CD4-positive, CD25-positive, alpha-beta regulatory T cell (primary cell): ENCODE measurements around the gene CASQ2. TPM values are rescaled to one million over a fixed set of nuclear protein-coding genes. Genes with fewer than 3 reads are reported as not detected.

ENCODE experiments used
- ATAC-seq, 2 donors: fragments of 150-1000 bp; cut with Tn5 transposase; one replicate each; pipeline ENCODE4 v1.10.0; 2021; ENCODE audit warnings: low read depth in 2 of 2, moderate number of reproducible peaks in 2 of 2, moderate library complexity in 1 of 2
- DNase-seq, 3 donors: peaks; one replicate each; pipeline versions ENCODE4 v3.0.0 to v3.0.0-alpha.2; 2012 to 2022; ENCODE audit warnings: mixed read lengths in 1 of 3
- H3K27ac ChIP-seq: one replicate; pipeline ENCODE4 v1.7.0; 2013; ENCODE audit warnings: mild to moderate bottlenecking, low read length; ENCODE audit not compliant: insufficient read depth, poor library complexity, severe bottlenecking
- H3K27me3 ChIP-seq: one replicate; pipeline ENCODE4 v1.7.0; 2013; ENCODE audit warnings: low read length; ENCODE audit not compliant: control insufficient read depth, insufficient read depth
- H3K36me3 ChIP-seq: one replicate; pipeline ENCODE4 v1.7.0; 2013; ENCODE audit warnings: mild to moderate bottlenecking, low read length, moderate library complexity; ENCODE audit not compliant: control insufficient read depth, insufficient read depth
- H3K4me1 ChIP-seq: 2 replicates; pipeline ENCODE4 v1.7.0; 2013; ENCODE audit warnings: mild to moderate bottlenecking, low read length; ENCODE audit not compliant: insufficient read depth, control insufficient read depth, poor library complexity, severe bottlenecking
- H3K4me3 ChIP-seq: one replicate; pipeline ENCODE4 v1.7.0; 2013; ENCODE audit warnings: low read depth, mild to moderate bottlenecking, low read length, moderate library complexity
- H3K9me3 ChIP-seq, 2 experiments: 1 replicate in 1 of 2; 2 replicates in 1 of 2; pipeline ENCODE4 v1.7.0; 2013; ENCODE audit warnings: low read length in 2 of 2, mild to moderate bottlenecking in 1 of 2, moderate library complexity in 1 of 2; ENCODE audit not compliant: control insufficient read depth in 2 of 2
- H3K27ac Mint-ChIP-seq, 3 donors: one replicate each; pipeline ENCODE4 v1.8.0; 2020 to 2022; ENCODE audit warnings: mild to moderate bottlenecking in 3 of 3, mixed read lengths in 3 of 3, moderate library complexity in 2 of 3
- H3K27me3 Mint-ChIP-seq: one replicate; pipeline ENCODE4 v1.8.0; 2022; ENCODE audit warnings: mild to moderate bottlenecking, mixed read lengths
- H3K36me3 Mint-ChIP-seq: one replicate; pipeline ENCODE4 v1.8.0; 2020; ENCODE audit warnings: mixed read lengths
- H3K4me1 Mint-ChIP-seq, 4 donors: one replicate each; pipeline ENCODE4 v1.8.0; 2020 to 2022; ENCODE audit warnings: mixed read lengths in 4 of 4, mild to moderate bottlenecking in 1 of 4
- H3K4me3 Mint-ChIP-seq, 4 donors: one replicate each; pipeline ENCODE4 v1.8.0; 2020 to 2022; ENCODE audit warnings: mild to moderate bottlenecking in 4 of 4, mixed read lengths in 4 of 4, moderate library complexity in 3 of 4
- H3K9me3 Mint-ChIP-seq, 7 donors: one replicate each; pipeline ENCODE4 v1.8.0; 2020 to 2022; ENCODE audit warnings: mixed read lengths in 7 of 7, mild to moderate bottlenecking in 3 of 7, moderate library complexity in 2 of 7
- polyA plus RNA-seq, 4 donors: library from polyadenylated mRNA; unstranded; fragments of 300-500 nt; fragmentation: Illumina TruSeq; gene quantifications; one replicate each; pipeline ENCODE4 v1.2.3, GENCODE V29; 2021
- total RNA-seq: library from RNA; stranded (reverse); gene quantifications from one replicate; pipeline ENCODE4 v1.2.3, GENCODE V29; 2022

The CASQ2 gene
- total and polyA plus RNA-seq, 5 donors from 2014 or later: not detected

DNA sequence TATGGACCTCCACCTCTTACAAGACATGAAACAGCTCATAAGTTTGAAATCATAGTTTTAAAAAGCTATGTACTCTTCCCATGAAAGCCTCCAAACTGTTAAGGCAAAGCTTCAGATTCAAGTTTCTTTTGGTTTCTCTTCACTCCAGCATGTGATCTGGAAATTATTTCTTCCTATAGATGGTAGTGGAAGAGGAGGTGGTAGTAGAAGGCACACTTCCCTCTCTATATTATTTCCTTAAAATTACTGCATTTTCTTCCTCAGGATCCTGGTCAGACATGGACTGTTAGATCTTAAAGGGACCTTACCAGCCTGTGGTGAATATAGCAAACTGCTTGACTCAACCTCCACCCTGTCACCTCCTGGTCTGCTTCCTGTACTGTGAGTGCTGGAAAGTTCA is 40.6 kb upstream of the CASQ2 start:
- Mint-ChIP-seq H3K27ac (no peak overlapping the region), H3K27me3 (peaks cover 19% of the 10 kb centered on the region), H3K4me3 (no peak overlapping the region), H3K36me3 (no peaks in the 10 kb centered on the region), H3K4me1 (no peaks in the 10 kb centered on the region), H3K9me3 (no peaks in the 10 kb centered on the region)
- H3K9me3 ChIP-seq: no peaks in the 10 kb centered on the region
- H3K4me3 ChIP-seq: no peak overlapping the region
- DNase-seq (no peak), ATAC-seq (no peak)
- H3K4me1 ChIP-seq: peaks cover 3% of the 10 kb centered on the region
- no peak overlapping the region for H3K27ac ChIP-seq
- H3K36me3 ChIP-seq: no peaks in the 10 kb centered on the region
- H3K27me3 ChIP-seq: peaks cover 3% of the 10 kb centered on the region

DNA sequence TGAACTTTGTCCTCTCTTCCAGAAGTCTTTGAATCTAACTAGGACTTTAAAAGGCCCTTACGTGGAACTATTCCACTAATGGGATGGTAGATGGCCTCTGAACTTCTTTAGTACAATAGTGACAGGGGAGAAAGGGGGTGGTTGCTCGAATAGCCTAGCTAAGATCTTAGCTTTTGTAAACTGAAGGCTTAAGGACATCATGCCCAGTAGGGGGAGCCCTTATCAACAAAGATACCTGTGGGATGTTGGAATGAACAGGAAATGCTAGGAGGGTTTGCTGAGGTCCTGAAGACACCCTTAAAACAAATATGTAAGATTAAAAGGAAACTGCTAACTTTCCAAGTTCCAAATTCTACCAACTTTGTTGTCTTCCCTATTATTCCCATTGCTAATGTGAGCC is 39.2 kb upstream of the CASQ2 start:
- Mint-ChIP-seq H3K27ac (no peak overlapping the region), H3K4me1 (no peaks in the 10 kb centered on the region), H3K4me3 (no peak overlapping the region), H3K9me3 (no peaks in the 10 kb centered on the region), H3K36me3 (no peaks in the 10 kb centered on the region), H3K27me3 (peaks cover 10% of the 10 kb centered on the region)
- Histone ChIP-seq H3K27me3 (peaks cover 2% of the 10 kb centered on the region), H3K9me3 (no peaks in the 10 kb centered on the region), H3K27ac (no peak overlapping the region), H3K4me1 (peaks cover 3% of the 10 kb centered on the region), H3K4me3 (no peak overlapping the region), H3K36me3 (no peaks in the 10 kb centered on the region)
- peak in 2 of 3 donors; percentile 9 to 67 for DNase-seq
- ATAC-seq: no peak

DNA sequence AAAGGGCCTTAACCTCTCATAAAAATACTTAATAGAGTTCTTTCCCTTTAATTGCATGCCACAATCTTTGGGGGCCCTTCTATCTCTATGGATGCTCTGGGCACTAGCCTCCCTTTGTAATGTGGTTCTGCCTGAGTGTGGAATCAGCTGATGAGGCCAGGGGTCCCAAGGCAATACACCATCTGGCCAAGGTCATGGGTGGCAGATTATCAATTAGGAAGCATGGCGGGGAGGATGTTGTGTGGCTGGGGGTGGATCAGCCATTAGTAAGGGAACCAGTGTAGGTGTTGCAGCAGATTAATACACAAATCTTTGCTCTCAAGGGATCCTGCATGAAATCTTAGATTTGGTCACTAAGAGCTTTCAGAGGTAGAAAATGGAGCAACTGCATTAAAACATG is 37.1 kb upstream of the CASQ2 start:
- H3K27ac Mint-ChIP-seq: no peak overlapping the region
- H3K4me1 Mint-ChIP-seq: no peaks in the 10 kb centered on the region
- no peak overlapping the region for H3K4me3 Mint-ChIP-seq

DNA sequence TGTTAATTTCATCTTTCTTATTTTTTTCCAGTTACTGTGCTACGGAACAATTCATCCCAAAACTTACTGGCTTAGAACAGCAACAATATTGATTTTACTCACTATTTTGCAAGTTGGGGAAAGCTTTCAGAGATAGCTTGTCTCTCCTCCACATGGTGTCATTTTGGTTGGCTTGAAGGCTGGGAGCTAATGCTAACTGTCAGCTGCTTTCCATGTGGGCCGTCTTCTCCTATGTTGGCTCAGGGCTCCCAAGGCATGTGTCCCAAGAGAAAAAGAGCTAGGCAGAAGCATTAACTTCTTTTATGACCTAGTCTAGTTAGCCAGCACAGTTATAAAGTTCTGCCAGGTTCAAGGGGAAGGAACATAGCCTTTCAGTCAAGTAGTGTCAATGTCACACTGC is 33.9 kb upstream of the CASQ2 start:
- Mint-ChIP-seq H3K4me1 (no peaks in the 10 kb centered on the region), H3K9me3 (peaks cover 0 to 4% (median 0%) of the 10 kb centered on the region in 7 donors), H3K27me3 (peaks cover 15% of the 10 kb centered on the region), H3K27ac (no peak overlapping the region), H3K36me3 (no peaks in the 10 kb centered on the region), H3K4me3 (no peak overlapping the region)
- ATAC-seq (no peak), DNase-seq (no peak)
- Histone ChIP-seq H3K4me1 (no peaks in the 10 kb centered on the region), H3K27ac (no peak overlapping the region), H3K27me3 (peaks cover 5% of the 10 kb centered on the region), H3K4me3 (no peak overlapping the region), H3K36me3 (no peaks in the 10 kb centered on the region), H3K9me3 (no peaks in the 10 kb centered on the region)

More for the DNA sequence above, 37.1 kb upstream of the CASQ2 start:
- Mint-ChIP-seq H3K36me3 (no peaks in the 10 kb centered on the region), H3K9me3 (peaks cover 0 to 4% (median 0%) of the 10 kb centered on the region in 7 donors), H3K27me3 (peaks cover 10% of the 10 kb centered on the region)
- no peaks in the 10 kb centered on the region for H3K9me3 ChIP-seq
- peaks cover 5% of the 10 kb centered on the region for H3K27me3 ChIP-seq
- no peaks in the 10 kb centered on the region for H3K36me3 ChIP-seq
- DNase-seq: no peak
- H3K4me3 ChIP-seq: no peak overlapping the region
- H3K27ac ChIP-seq: no peak overlapping the region
- H3K4me1 ChIP-seq: peaks cover 3% of the 10 kb centered on the region
- no peak for ATAC-seq

DNA sequence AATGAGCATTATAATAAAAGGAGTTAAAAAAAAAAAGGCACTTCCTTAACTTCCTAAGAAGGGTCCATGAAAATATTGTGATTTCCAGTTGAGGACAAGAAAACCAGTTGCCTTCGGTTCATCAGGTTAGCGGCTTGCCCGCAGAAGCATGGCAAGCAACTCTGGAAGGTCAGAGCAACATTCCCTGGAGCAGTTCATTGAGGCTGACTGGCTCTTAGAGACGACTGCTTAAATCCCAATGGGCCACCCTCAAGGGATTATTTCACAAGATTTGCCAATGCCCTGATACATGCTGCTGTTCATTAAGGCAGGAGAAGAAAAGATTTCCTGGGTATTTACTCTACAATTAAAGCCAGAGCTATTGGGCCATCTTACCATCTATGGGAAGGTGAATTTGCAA is 29.0 kb upstream of the CASQ2 start:
- H3K4me1 ChIP-seq: no peaks in the 10 kb centered on the region
- H3K9me3 Mint-ChIP-seq: peaks cover 0 to 4% (median 0%) of the 10 kb centered on the region in 7 donors
- H3K36me3 Mint-ChIP-seq: no peaks in the 10 kb centered on the region
- peaks cover 8% of the 10 kb centered on the region for H3K27me3 ChIP-seq
- no peaks in the 10 kb centered on the region for H3K36me3 ChIP-seq
- peaks cover 9% of the 10 kb centered on the region for H3K27me3 Mint-ChIP-seq
- no peak overlapping the region for H3K4me3 Mint-ChIP-seq
- no peaks in the 10 kb centered on the region for H3K9me3 ChIP-seq
- H3K27ac ChIP-seq: no peak overlapping the region
- H3K27ac Mint-ChIP-seq: no peak overlapping the region
- H3K4me3 ChIP-seq: no peak overlapping the region
- DNase-seq (no peak), ATAC-seq (no peak)
- H3K4me1 Mint-ChIP-seq: no peaks in the 10 kb centered on the region

DNA sequence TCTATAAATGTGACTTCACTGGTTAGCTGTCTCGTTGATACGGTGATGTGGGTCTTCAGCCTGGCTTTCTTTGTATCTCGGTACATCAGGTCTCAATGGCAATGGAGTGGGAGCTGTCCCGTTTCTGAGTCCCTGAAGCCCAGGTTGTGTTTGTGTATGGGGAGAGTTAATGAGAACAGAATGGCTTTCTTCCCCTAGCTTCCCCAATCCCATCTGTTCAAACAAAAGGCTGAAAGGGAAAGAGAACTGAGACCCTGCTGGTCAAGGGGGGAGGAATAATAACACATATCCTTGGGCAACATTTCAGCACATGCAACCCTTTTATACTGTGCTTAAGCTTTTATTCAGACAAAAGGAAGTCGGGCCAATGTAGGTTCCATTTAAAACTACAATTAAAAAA is 28.4 kb upstream of the CASQ2 start:
- H3K4me3 ChIP-seq: no peak overlapping the region
- Mint-ChIP-seq H3K36me3 (no peaks in the 10 kb centered on the region), H3K4me3 (peak overlapping the region in 1 of 4 donors; percentile 83), H3K4me1 (no peaks in the 10 kb centered on the region), H3K9me3 (peaks cover 0 to 4% (median 0%) of the 10 kb centered on the region in 7 donors), H3K27me3 (peaks cover 9% of the 10 kb centered on the region), H3K27ac (no peak overlapping the region)
- no peak overlapping the region for H3K27ac ChIP-seq
- no peak for ATAC-seq
- no peaks in the 10 kb centered on the region for H3K9me3 ChIP-seq
- DNase-seq: no peak
- peaks cover 6% of the 10 kb centered on the region for H3K27me3 ChIP-seq
- no peaks in the 10 kb centered on the region for H3K36me3 ChIP-seq
- H3K4me1 ChIP-seq: no peaks in the 10 kb centered on the region

DNA sequence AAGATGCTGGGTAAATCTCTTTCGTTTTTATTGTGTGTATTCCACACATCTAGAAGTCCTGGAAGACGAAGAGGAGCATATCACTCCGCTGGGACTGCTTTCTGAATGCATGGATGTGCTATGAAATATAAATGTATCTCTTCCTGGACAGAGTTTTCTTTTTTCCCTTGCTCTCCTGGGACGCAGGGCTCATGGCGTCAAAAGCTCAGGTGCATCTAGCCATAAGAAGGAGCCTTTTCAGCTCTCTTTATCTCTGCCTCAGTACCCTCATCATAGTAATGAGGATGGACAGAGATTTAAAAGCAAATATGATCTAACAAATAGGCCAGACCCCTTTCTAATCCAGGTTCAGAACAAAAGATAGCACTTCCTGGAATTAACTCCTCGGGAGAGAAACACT is 27.5 kb upstream of the CASQ2 start:
- Histone ChIP-seq H3K27me3 (peaks cover 11% of the 10 kb centered on the region), H3K36me3 (no peaks in the 10 kb centered on the region), H3K4me1 (no peaks in the 10 kb centered on the region), H3K9me3 (no peaks in the 10 kb centered on the region), H3K4me3 (no peak overlapping the region), H3K27ac (no peak overlapping the region)
- Mint-ChIP-seq H3K36me3 (no peaks in the 10 kb centered on the region), H3K4me3 (no peak overlapping the region), H3K27ac (no peak overlapping the region), H3K27me3 (peaks cover 9% of the 10 kb centered on the region), H3K9me3 (peaks cover 0 to 4% (median 0%) of the 10 kb centered on the region in 7 donors), H3K4me1 (no peaks in the 10 kb centered on the region)
- DNase-seq: no peak
- ATAC-seq: no peak

DNA sequence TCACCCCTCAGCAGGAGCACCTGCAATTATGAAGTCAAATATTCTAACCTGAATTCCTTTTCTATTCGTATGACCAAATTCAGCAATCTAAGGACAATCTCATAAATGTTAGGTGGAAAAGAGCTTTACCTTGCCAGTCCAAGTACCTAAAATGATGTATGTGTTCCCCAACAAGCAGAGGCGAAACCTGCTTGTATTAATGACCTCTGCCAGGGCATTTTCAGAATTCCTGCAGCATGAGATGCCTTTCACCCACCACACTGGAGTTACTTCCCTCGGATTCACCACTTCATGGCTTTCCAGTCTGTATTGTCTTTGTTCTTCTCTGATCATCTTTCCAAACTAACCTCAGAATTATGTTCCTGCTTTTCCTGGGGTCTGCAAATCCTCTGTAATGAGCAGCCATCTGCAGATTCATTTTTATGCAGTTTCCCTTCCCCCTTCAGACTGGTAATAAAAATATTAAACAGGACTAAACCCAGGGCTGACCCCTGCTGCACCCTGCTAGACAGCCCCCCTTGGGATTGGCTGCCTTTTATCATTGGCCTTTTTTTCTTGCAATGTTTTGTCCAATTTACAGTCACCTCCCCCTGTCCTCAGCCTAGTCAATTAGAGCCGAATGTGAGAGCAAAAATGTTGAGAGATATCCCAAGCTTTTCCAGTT is 26.6 kb upstream of the CASQ2 start:
- Histone ChIP-seq H3K4me3 (no peak overlapping the region), H3K4me1 (no peaks in the 10 kb centered on the region), H3K9me3 (no peaks in the 10 kb centered on the region), H3K27me3 (peaks cover 14% of the 10 kb centered on the region), H3K36me3 (no peaks in the 10 kb centered on the region), H3K27ac (no peak overlapping the region)
- Mint-ChIP-seq H3K4me3 (no peak overlapping the region), H3K27ac (no peak overlapping the region), H3K9me3 (peaks cover 0 to 1% (median 0%) of the 10 kb centered on the region in 7 donors), H3K4me1 (no peaks in the 10 kb centered on the region), H3K27me3 (peaks cover 12% of the 10 kb centered on the region), H3K36me3 (no peaks in the 10 kb centered on the region)
- DNase-seq (no peak), ATAC-seq (no peak)
